HepG2 (cell line): ENCODE results near the gene HOMEZ. TPM values are rescaled to one million over a fixed set of nuclear protein-coding genes. Genes with fewer than 3 reads are reported as not detected.

Experiments
- AKAP8 ChIP-seq: sonication (generic); formaldehyde crosslinking; IDR thresholded peaks from 2 replicates; pipeline ENCODE4 v1.5.1; 2020; ENCODE audit warnings: mild to moderate bottlenecking, missing genetic modification reagents
- ATAD3A ChIP-seq: sonication (generic); formaldehyde crosslinking; IDR thresholded peaks from 2 replicates; pipeline ENCODE4 v1.4.0; 2020; ENCODE audit warnings: missing genetic modification reagents
- ATF2 ChIP-seq: sonication (generic); formaldehyde crosslinking; IDR thresholded peaks from 2 replicates; pipeline ENCODE4 v1.4.0; 2020; ENCODE audit warnings: missing genetic modification reagents
- CEBPZ ChIP-seq: IDR thresholded peaks from 2 replicates; pipeline ENCODE4 v1.6.1; 2012; ENCODE audit warnings: low read length, improper control_type of control experiment
- DNMT3B ChIP-seq: conservative IDR thresholded peaks from 2 replicates; pipeline ENCODE4 v1.6.1; 2016; ENCODE audit warnings: missing biosample characterization, control low read depth
- FOSL2 ChIP-seq: sonication (generic); formaldehyde crosslinking; IDR thresholded peaks from 2 replicates; pipeline ENCODE4 v1.4.0; 2020; ENCODE audit warnings: missing genetic modification reagents
- GLMP ChIP-seq: sonication (generic); formaldehyde crosslinking; IDR thresholded peaks from 2 replicates; pipeline ENCODE4 v1.9.0; 2021; ENCODE audit warnings: missing genetic modification reagents, mild to moderate bottlenecking, borderline replicate concordance
- RELA ChIP-seq: sonication (generic); formaldehyde crosslinking; IDR thresholded peaks from 2 replicates; pipeline ENCODE4 v1.4.0; 2020; ENCODE audit warnings: missing genetic modification reagents
- SIN3B ChIP-seq: fragments of 150-350 bp; IDR thresholded peaks from 2 replicates; pipeline ENCODE4 v1.6.1; 2014; ENCODE audit warnings: low read length
- SPEN ChIP-seq: sonication (generic); formaldehyde crosslinking; IDR thresholded peaks from 2 replicates; pipeline ENCODE4 v1.5.1; 2020; ENCODE audit warnings: low read depth, mild to moderate bottlenecking, missing genetic modification reagents
- SRY ChIP-seq: sonication (generic); formaldehyde crosslinking; IDR thresholded peaks from 2 replicates; pipeline ENCODE4 v1.8.0; 2022; ENCODE audit warnings: mild to moderate bottlenecking, missing genetic modification reagents
- THAP8 ChIP-seq: sonication (generic); formaldehyde crosslinking; IDR thresholded peaks from 2 replicates; pipeline ENCODE4 v1.5.1; 2020; ENCODE audit warnings: missing genetic modification reagents, mild to moderate bottlenecking, borderline replicate concordance
- ZBTB20 ChIP-seq: sonication (generic); formaldehyde crosslinking; IDR thresholded peaks from 2 replicates; pipeline ENCODE4 v1.8.1; 2023; ENCODE audit warnings: missing genetic modification reagents, low read depth, mild to moderate bottlenecking, borderline replicate concordance
- ZBTB25 ChIP-seq: IDR thresholded peaks from 2 replicates; pipeline ENCODE4 v1.6.1; 2018; ENCODE audit warnings: missing genetic modification reagents
- ZBTB37 ChIP-seq: sonication (generic); formaldehyde crosslinking; IDR thresholded peaks from 2 replicates; pipeline ENCODE4 v1.4.0; 2020; ENCODE audit warnings: mild to moderate bottlenecking, missing genetic modification reagents
- ZMYM2 ChIP-seq: sonication (generic); formaldehyde crosslinking; IDR thresholded peaks from 2 replicates; pipeline ENCODE4 v1.8.0; 2022; ENCODE audit warnings: mild to moderate bottlenecking, missing genetic modification reagents
- ZNF260 ChIP-seq: sonication (generic); formaldehyde crosslinking; IDR thresholded peaks from 2 replicates; pipeline ENCODE4 v1.4.0; 2020; ENCODE audit warnings: missing genetic modification reagents, low read depth, mild to moderate bottlenecking, borderline replicate concordance
- ZNF598 ChIP-seq: sonication (generic); formaldehyde crosslinking; IDR thresholded peaks from 2 replicates; pipeline ENCODE4 v1.5.1; 2020; ENCODE audit warnings: mild to moderate bottlenecking, missing genetic modification reagents, borderline replicate concordance
- ZNF883 ChIP-seq: sonication (generic); formaldehyde crosslinking; IDR thresholded peaks from 2 replicates; pipeline ENCODE4 v1.5.1; 2020; ENCODE audit warnings: mild to moderate bottlenecking, missing genetic modification reagents; ENCODE audit errors: not compliant biosample characterization
- polyA plus RNA-seq, 8 experiments: library from polyadenylated mRNA; depleted of rRNA in 3 of 8; stranded (reverse) in 7 of 8; unstranded in 1 of 8; fragments of >200 nt; fragmentation: Illumina TruSeq in 4 of 8; extraction: Trizol in 4 of 8; gene quantifications; 2 replicates each; pipeline versions ENCODE4 v1.2.1 to v1.2.3, GENCODE V29; 2011 to 2016; ENCODE audit warnings: low read depth in 4 of 8, missing spikeins in 1 of 8, mixed read lengths in 1 of 8; ENCODE audit not compliant: insufficient read depth in 1 of 8
- total RNA-seq, 5 experiments: library from RNA; depleted of rRNA; stranded (reverse); fragments of >200 nt; fragmentation: Illumina TruSeq; extraction: Trizol; gene quantifications; 2 replicates each; pipeline ENCODE4 v1.2.3, GENCODE V29; 2016; ENCODE audit warnings: low read depth in 1 of 5

The HOMEZ gene
- total and polyA plus RNA-seq, 2 of the 13 experiments (the other 11 are each of a cell fraction or from before 2014, with no cell fraction given), result 14.5 to 31.8 TPM

- TF ChIP-seq THAP8 (CRISPR knock-in tag) (no peak), SIN3B (no peak; the same call in 1 of the 2 replicates), ZBTB20 (CRISPR knock-in tag) (peak; percentile 86), SRY (CRISPR knock-in tag) (no peak), ZMYM2 (CRISPR knock-in tag) (peak; percentile 96), SPEN (CRISPR knock-in tag) (peak; percentile 77; the same call in 1 of the 2 replicates), FOSL2 (CRISPR knock-in tag) (peak; percentile 52; the same call in 1 of the 2 replicates), AKAP8 (peak; percentile 83; the same call in 1 of the 2 replicates), ZNF598 (0 out of 2 replicates have a peak, but pooled peaks have one; percentile 72), GLMP (no peak), ZBTB37 (CRISPR knock-in tag) (no peak; the same call in none of the 2 replicates), DNMT3B (peak; percentile 92), ATAD3A (no peak; the same call in 1 of the 2 replicates), ATF2 (CRISPR knock-in tag) (peak; percentile 76), ZBTB25 (CRISPR knock-in tag) (peak; percentile 74), CEBPZ (no peak), RELA (CRISPR knock-in tag) (0 out of 2 replicates have a peak, but pooled peaks have one; percentile 79), ZNF260 (no peak), ZNF883 (peak; percentile 42)
Observed at GRCh38 chr14:23302290-23303225, 16.6 kb upstream of the HOMEZ start, which contains the start of gene PPP1R3E (continued).
